Activated naive CD4-positive, alpha-beta T cell treated with anti-CD3 and anti-CD28 coated beads, Interleukin-2, amount 50 U/mL, for 24 hours (primary cell): ENCODE data around the gene MAD2L1BP.
"Not testable (repeated sequence)": the region's sequence is repeated elsewhere in the genome, so short reads cannot be mapped to it uniquely, and the experiment has no call there.

Experiments
- H3K27ac Mint-ChIP-seq: one replicate; pipeline ENCODE4 v1.8.0; 2021; ENCODE audit warnings: mild to moderate bottlenecking, mixed read lengths
- H3K27me3 Mint-ChIP-seq: one replicate; pipeline ENCODE4 v1.8.0; 2021; ENCODE audit warnings: mixed read lengths
- H3K36me3 Mint-ChIP-seq: one replicate; pipeline ENCODE4 v1.8.0; 2021; ENCODE audit warnings: mixed read lengths
- H3K4me1 Mint-ChIP-seq: one replicate; pipeline ENCODE4 v1.8.0; 2021; ENCODE audit warnings: mixed read lengths
- H3K4me3 Mint-ChIP-seq: one replicate; pipeline ENCODE4 v1.8.0; 2021; ENCODE audit warnings: mild to moderate bottlenecking, mixed read lengths
- H3K9me3 Mint-ChIP-seq: one replicate; pipeline ENCODE4 v1.8.0; 2021; ENCODE audit warnings: mixed read lengths

The MAD2L1BP gene

DNA sequence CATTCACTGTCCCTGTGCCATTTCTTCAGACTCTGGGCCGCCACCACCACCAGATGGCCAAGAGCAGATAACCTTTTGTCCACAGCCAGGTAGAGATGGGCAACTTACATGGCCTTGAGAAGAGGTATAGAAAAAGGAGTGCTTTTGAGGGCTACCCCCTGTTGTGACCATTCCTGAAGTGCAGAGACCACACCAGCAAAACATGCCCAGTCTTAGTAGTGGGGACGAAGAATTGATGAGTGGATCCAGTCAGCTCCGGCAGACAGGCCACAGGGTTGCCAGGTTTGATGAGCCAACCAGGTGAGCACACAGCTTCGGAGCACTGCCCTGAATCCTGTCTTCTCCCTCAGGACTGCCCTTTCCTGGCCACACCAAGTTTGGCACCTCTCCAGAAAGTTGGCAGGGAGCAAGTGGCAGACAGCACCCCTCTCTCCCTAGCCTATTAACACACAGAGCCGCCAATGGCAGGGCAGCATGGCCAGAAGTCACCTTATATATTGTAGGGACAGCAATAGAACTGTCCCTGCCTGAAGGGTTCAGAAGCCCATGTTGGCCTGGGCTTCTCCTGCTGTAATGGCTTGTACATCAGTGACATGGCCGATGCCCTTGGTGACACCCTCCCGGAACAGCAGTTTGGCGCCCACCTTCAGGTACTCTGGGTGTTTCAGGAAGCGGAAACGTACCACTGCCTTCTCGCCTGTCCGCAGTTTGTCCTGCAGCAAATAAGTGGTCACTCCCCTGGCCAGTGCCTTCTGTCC is 14.4 kb upstream of the MAD2L1BP start:
- no peaks in the 10 kb centered on the region for H3K27me3 Mint-ChIP-seq
- H3K27ac Mint-ChIP-seq: no peak overlapping the region
- H3K4me3 Mint-ChIP-seq: no peak overlapping the region
- H3K9me3 Mint-ChIP-seq: no peaks in the 10 kb centered on the region
- H3K36me3 Mint-ChIP-seq: peaks cover 4% of the 10 kb centered on the region
- H3K4me1 Mint-ChIP-seq: peaks cover under 1% of the 10 kb centered on the region

DNA sequence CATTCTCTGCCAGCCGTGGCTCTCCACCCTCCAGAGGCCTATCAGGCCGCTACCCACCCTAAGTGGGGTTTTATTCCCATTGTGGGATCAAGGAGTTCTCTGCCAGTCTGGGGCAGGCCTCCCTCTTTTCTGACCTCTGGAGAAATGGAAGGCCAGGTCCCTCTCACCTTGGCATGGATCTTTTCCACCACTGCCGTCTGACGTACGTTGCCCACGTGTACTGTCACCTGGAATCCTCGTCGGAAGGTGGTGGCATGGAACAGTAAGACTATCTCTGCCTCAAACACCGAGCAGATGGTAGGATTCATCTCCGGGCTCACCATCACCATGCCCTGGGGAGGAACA is 13.8 kb upstream of the MAD2L1BP start:
- no peaks in the 10 kb centered on the region for H3K27me3 Mint-ChIP-seq
- no peak overlapping the region for H3K4me3 Mint-ChIP-seq
- no peak overlapping the region for H3K27ac Mint-ChIP-seq
- H3K36me3 Mint-ChIP-seq: peaks cover 6% of the 10 kb centered on the region
- H3K4me1 Mint-ChIP-seq: peaks cover 6% of the 10 kb centered on the region
- no peaks in the 10 kb centered on the region for H3K9me3 Mint-ChIP-seq

DNA sequence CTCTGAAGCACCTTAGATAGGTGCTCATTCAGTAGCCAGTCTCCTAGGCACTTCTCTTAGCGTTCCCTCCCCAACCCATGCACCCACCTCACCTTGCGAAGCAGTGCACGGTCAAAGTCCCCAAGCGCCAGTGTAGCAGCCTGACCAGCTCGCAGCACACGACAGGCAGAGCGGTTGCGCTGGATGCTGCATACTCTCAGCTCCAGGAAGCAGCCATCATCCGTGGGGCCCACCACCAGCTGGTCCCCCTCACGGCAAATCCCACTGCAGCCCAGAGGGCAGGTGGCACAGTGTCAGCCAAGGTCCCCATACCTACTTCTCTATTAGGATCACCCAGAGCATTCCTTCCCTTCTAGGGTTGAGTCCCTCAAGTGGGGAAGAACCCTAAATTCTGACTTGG is 13.1 kb upstream of the MAD2L1BP start:
- Mint-ChIP-seq H3K4me1 (peaks cover 13% of the 10 kb centered on the region), H3K27ac (no peak overlapping the region), H3K27me3 (no peaks in the 10 kb centered on the region), H3K36me3 (peaks cover 7% of the 10 kb centered on the region), H3K4me3 (no peak overlapping the region), H3K9me3 (no peaks in the 10 kb centered on the region)

DNA sequence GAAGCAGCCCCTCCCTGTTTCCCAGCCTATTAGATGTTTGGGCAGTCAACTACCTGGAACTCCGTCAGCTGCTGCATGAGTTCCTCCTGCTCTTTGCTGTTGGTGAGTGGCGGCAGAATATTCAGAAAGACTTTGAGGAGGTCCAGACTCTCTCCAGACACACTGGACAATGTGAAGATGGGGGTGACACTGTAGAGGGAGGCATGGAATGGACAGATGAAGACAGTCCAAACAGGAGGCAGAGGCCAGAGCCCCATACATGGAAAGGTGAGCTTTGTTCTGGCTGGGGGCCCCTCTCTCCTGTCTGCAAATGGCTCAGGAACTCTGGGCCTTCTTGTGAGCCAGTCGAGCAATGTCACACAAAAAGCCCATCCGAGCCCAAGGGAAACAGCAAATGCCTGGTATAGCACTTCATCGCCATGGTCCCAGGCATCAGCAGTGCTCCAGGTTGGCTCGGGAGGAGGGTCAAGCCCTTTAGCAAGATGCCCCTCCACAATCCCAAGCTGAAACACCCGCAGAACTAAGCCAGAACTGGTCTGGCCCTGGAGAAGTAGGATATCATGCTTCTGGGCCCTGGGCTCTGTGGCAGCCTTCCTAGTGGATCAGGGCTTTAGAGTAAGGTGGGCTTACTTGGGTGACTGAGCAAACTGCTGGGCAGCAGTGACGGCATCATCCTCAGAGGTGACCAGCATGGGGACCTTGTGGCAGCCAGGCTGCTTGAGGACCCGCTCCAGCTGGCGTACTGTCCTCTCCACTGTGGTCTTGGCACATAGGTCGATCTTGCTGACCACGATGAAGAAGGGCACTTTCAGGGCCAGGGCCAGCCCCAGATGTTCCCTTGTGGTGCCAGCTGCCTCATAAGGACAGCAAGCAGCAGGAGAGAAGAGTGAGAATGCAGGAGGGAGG is 11.5 kb upstream of the MAD2L1BP start:
- H3K4me3 Mint-ChIP-seq: no peak overlapping the region
- no peaks in the 10 kb centered on the region for H3K27me3 Mint-ChIP-seq
- peaks cover 7% of the 10 kb centered on the region for H3K36me3 Mint-ChIP-seq
- H3K4me1 Mint-ChIP-seq: peaks cover 23% of the 10 kb centered on the region
- H3K9me3 Mint-ChIP-seq: no peaks in the 10 kb centered on the region
- H3K27ac Mint-ChIP-seq: no peak overlapping the region

DNA sequence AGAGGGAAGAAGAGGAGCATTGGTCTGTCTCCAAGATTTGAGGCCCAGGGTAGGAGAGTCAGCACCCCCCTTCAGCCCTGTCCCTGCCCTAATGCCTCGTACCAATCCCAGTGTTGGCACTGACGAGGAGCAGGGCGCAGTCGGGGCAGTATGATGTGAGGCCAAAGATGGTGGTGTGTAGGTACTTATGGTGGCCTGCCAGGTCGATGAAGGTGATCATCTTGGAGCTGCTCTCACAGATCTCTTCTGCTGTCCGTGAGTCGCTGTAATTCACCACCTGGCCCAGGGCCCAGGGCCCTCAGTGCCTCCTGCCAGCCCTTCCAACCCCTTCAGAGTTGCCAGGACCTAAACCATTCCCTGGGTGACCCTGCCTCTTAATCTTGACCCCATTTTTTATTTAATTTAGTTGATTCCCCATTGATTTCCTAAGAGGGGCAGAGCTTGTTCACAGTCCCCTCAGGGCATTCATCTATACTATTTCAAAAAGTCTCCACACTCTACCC is 10.8 kb upstream of the MAD2L1BP start:
- Mint-ChIP-seq H3K9me3 (no peaks in the 10 kb centered on the region), H3K4me1 (peaks cover 25% of the 10 kb centered on the region), H3K27me3 (no peaks in the 10 kb centered on the region), H3K27ac (no peak overlapping the region), H3K36me3 (peaks cover 7% of the 10 kb centered on the region), H3K4me3 (no peak overlapping the region)

DNA sequence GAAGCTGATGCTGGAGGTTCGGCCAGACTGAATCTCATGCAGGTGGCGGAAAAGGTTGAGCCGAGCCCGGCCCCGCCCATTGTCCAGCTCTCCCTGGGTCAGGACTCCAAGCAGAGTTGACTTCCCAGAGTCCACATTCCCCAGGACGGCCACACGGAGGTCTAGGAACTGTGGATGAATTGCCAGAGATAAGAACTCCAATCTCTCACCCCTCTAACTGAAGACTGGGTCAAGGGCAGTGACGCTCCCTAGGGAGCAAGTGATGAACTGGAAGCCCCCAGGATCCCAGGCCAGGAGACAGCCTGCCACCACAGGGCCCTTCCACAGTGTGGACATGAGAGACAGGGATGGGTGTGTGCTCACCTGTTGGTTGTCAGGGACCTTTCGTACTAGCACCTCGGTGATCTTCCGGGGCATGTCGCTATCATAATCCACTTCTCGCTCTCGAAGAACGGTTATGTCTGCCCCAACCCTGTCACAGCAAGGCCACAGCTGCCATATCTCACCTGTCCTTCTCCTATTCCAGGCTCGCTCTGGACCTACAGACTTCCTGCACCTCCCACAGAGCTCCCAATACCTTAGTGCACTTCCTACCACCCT is 10.1 kb upstream of the MAD2L1BP start:
- Mint-ChIP-seq H3K9me3 (no peaks in the 10 kb centered on the region), H3K27me3 (no peaks in the 10 kb centered on the region), H3K4me3 (no peak overlapping the region), H3K4me1 (peaks cover 30% of the 10 kb centered on the region), H3K27ac (no peak overlapping the region), H3K36me3 (peaks cover 7% of the 10 kb centered on the region)

DNA sequence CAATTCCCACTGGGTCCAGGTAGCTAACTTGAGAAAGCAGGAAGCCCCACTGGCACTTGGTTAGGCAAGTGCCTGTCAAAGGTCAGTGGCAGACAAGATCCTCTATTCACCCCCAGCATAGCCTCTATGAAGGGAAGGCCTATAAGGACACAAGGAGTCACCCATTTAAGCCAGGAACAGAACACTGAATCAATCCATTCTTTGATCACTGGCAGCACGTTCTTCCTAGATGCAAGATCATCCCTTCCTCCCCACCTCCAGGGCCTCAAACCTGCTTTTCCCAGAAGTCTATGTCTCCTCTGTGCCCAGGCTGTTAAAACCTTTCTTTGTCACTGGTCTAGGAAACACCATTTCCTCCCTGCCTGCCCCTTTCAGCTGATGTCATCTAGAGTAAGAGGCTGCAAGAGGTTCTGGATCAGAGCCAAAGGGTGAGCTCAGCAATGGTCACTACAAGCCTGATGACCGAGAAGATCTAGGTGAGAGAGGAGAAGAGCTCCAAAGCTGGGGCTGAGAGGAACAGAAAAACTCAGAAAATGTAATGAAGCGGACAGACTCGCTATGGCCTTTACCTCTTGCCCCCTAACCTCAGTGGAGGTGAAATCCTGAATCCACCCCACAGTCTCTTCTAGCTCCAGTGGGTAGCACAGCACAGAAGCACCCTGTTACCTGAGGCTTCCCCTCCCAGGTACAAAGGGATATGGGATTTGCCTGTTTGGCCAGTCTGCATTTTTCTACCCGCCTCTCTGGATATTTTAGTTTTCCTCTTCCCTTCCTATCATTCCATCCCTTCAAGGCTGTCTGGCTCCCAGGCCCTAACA is 8.4 kb upstream of the MAD2L1BP start:
- Mint-ChIP-seq H3K4me1 (peaks cover 34% of the 10 kb centered on the region), H3K9me3 (no peaks in the 10 kb centered on the region), H3K4me3 (peak overlapping the region; percentile 66), H3K27me3 (no peaks in the 10 kb centered on the region), H3K36me3 (peaks cover 3% of the 10 kb centered on the region), H3K27ac (peak overlapping the region; percentile 67)

DNA sequence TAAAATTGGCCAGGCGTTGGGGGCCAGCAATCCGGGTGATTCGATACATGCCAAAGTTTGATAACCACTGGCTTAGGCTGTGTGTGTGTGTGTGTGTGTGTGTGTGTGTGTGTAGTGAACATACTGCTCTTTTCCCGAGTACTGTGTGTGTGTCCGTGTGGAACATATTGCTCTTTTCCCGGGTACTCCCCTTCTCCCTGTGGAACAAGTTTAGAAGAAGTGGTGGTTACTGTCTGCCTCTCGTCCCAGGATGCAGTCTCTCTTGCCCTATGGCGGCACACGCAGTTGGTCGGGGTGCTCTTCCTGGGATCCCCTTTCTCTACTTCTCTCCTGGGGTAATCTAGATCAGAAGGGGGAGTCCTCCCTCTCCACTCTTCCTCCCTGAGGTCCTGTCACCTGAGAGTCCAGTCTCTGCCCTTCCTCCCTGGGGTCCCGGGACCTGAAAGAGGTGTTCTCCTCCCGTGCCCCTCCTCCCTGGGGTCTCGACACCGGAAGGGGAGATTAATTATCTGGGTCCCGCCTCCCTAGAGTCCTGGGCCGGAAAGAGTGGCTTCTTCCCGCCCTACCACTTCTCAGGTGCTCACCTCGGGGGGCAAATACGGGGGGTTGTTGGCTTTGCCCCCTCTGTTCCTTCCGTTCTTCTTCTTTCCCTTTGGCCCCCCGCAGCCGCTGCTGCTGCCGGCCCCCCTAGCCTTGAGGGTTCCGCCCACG is 7.1 kb upstream of the MAD2L1BP start:
- no peaks in the 10 kb centered on the region for H3K27me3 Mint-ChIP-seq
- peak overlapping the region; percentile 100 for H3K4me3 Mint-ChIP-seq
- no peaks in the 10 kb centered on the region for H3K9me3 Mint-ChIP-seq
- peaks cover 34% of the 10 kb centered on the region for H3K4me1 Mint-ChIP-seq
- H3K27ac Mint-ChIP-seq: peak overlapping the region; percentile 83
- H3K36me3 Mint-ChIP-seq: peaks cover 3% of the 10 kb centered on the region

DNA sequence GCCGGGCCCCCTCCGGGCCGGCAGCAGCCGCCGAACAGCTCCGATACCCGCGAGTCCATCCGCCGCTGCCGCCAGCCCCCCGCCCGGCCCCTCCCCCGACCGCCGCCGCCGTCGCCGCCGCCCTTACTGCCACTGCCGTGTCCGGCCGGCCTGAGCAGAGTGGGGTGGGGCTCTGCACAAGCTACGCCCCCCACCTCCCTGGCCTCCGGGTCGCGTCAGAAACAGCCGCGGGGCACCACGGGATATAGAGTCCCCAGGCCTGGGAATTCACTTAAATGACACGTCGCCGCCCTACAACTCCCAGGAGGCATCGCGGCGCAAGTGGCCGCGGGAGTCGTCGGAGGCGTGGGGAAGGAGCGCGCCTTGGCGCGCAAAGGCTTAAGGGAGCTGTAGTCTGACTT is 6.5 kb upstream of the MAD2L1BP start, which contains the start of gene GTPBP2:
Gene GTPBP2, minus strand, starts transcription at position 161 of the 401 bp plus-strand sequence. Its CDS starts 102 bp downstream, at position 59.
- Mint-ChIP-seq H3K27me3 (no peaks in the 10 kb centered on the region), H3K9me3 (no peaks in the 10 kb centered on the region), H3K27ac (peak within 1 kb of the TSS; percentile 99), H3K4me1 (peaks cover 37% of the 10 kb centered on the region), H3K4me3 (peak within 1 kb of the TSS; percentile 100), H3K36me3 (peaks cover 3% of the 10 kb centered on the region)

DNA sequence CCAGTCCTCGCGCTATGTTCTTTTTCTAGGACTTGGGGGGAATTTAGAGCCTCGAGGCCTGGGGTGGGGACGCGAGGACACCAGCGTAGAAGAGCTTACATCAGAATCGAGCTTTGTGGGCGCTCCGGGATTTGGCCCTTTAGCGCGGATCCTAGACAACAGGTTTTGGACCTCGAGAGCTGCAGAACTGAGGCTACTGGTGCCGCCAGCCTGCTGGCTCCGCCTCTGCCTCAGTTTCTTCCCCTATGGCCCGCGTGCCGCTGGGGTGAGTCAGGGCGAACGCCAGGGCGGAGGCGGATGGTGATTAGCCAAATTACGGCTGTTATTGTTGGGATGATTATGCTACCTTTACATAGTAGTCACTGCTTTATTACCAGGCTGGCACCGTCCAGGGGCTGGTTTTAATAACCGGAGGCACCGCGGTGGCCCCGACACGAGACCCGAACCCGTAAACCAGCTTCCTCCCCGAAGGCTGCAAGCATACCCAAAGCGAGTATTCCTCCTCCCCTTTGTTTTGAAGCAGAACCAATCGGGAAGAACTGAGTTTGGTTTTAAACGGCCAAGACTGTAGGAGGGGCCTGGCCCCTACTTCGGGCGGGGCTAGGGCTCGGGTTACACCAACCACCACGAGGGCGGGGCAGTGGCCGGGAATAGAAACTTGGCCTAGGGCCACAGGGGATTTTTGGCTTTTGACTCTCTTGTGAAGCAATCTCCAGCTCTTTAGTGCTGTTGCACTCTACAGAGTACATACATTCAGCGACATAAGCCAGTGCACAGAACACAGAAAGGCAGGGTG is 5.9 kb upstream of the MAD2L1BP start:
- Mint-ChIP-seq H3K4me3 (peak overlapping the region; percentile 100), H3K36me3 (peaks cover 3% of the 10 kb centered on the region), H3K27me3 (no peaks in the 10 kb centered on the region), H3K4me1 (peaks cover 38% of the 10 kb centered on the region), H3K9me3 (no peaks in the 10 kb centered on the region), H3K27ac (peak overlapping the region; percentile 99)

DNA sequence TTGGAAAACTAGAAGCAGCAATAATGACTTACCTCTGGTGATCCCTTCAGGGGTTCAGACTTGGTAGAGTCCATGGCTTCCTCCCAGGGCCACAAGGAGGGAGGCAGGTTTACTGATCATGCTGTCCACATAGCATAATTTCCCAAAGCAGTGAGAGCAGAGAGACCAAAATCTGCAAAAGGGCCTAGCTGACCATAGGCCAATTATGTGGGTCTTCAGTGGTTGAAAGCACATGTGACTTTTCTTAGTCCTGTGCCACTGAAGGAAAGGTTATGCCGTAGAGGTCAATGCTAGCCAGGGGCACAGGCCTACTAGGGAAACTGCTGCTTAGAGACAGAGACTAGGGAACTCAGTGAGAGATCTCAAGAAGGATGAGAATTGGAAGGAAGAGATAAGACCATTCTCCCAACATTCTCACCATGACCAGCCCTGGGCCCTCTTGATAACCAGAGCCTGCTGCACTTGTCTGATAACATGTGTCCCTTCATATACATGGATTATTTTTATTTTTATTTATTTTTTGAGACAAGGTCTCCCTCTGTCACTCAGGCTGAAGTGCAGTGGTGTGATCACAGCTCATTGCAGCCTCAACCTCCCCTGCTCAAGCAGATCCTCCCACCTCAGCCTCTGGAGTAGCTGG is 4.5 kb upstream of the MAD2L1BP start:
- H3K36me3 Mint-ChIP-seq: peaks cover 3% of the 10 kb centered on the region
- no peaks in the 10 kb centered on the region for H3K9me3 Mint-ChIP-seq
- H3K27me3 Mint-ChIP-seq: no peaks in the 10 kb centered on the region
- no peak overlapping the region for H3K27ac Mint-ChIP-seq
- peak overlapping the region; percentile 74 for H3K4me3 Mint-ChIP-seq
- peaks cover 48% of the 10 kb centered on the region for H3K4me1 Mint-ChIP-seq

DNA sequence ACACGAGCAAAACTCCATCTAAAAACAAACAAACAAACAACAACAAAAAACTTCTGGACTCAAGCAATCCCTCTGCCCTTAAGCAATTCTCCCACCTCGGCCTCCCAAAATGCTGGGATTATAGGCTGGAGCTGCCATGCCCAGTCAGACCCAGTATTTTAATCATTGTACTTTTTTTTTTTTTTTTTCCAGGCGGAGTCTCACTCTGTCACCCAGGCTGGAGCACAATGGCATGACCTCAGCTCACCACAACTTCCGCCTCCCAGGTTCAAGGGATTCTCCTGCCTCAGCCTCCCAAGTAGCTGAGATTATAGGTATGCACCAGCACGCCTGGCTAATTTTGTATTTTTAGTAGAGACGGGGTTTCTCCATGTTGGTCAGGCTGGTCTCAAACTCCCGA is 2.6 kb upstream of the MAD2L1BP start:
- peaks cover 36% of the 10 kb centered on the region for H3K4me1 Mint-ChIP-seq
- H3K27ac Mint-ChIP-seq, H3K27me3 Mint-ChIP-seq, H3K9me3 Mint-ChIP-seq, H3K36me3 Mint-ChIP-seq, H3K4me3 Mint-ChIP-seq: not testable (repeated sequence)

DNA sequence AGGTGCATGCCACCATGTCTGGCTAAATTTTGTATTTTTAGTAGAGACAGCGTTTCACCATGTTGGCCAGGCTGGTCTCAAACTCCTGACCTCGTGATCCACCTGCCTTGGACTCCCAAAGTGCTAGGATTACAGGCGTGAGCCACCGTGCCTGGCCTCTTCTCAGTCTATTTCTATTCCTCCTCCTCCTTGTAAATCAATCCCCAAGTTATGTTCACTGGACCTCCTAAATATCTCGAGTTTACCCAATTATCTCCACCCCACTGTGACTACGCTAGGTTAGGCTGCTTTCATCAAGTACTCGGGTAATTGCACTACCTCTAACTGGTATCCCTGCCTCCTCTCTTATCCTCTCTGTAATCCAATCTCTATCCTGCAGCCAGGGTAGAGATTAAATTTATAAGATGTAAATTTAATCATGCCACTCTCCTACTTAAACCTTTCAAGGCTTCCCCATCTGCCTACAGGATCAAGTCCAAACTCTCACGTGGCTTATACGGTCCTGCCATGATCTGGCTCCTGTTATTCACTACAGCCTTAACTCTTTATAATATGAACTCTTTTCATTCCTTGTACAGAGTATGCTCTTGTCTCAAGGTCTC is 837 bp upstream of the MAD2L1BP start:
- Mint-ChIP-seq H3K4me1 (peaks cover 46% of the 10 kb centered on the region), H3K36me3 (peaks cover 7% of the 10 kb centered on the region), H3K27me3 (no peaks in the 10 kb centered on the region)

More for the DNA sequence above, 837 bp upstream of the MAD2L1BP start:
- Mint-ChIP-seq H3K4me3 (peak overlapping the region; percentile 100), H3K27ac (peak overlapping the region; percentile 97), H3K9me3 (no peaks in the 10 kb centered on the region)
